ENCODE data around the gene LAIR2.
"Not testable (repeated sequence)": the region's sequence is repeated elsewhere in the genome, so short reads cannot be mapped to it uniquely, and the experiment has no call there.

The LAIR2 gene

DNA sequence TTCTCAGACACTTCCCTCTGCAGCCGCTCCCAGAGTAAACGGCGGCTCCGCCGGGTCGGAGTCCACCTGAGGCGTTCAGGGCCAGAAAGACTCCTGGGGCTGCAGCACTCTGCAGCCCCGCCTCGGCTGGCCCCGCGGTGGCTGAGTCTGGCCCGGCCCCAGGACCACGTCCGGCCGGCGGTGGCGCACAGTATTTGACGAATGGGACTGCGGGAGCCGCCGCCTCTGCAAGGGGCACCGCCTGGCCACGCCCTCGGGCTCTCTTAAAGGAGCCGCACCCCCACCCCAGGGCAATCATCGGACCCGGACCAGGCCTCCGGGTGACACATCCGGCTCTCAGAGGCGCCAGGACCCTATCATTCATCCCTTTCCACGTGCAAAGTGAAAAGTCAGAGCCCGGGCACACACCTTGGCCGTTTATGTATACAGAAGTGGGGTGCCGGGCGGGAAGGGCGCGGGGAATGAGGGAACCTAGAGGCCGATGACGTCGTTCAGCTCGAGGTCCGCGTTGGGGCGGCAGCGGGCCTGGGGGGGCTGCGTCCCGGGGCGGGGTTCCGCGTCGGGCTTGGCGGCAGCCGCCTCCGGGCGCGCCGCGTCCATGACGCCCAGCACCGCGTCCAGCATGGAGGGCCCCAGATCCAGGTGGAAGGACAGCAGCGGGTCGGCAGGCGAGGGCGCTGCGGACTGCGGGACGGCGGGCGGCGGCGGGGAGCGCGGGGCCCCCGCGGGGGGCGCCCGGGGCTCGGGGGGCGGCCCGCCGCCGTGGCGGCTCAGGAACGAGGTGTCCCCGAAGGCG lies 37.8 kb upstream of the LAIR2 start:
- ChIA-PET CTCF (no interaction called here), POLR2A (no interaction called here)
- TF ChIP-seq, protein P1, sequence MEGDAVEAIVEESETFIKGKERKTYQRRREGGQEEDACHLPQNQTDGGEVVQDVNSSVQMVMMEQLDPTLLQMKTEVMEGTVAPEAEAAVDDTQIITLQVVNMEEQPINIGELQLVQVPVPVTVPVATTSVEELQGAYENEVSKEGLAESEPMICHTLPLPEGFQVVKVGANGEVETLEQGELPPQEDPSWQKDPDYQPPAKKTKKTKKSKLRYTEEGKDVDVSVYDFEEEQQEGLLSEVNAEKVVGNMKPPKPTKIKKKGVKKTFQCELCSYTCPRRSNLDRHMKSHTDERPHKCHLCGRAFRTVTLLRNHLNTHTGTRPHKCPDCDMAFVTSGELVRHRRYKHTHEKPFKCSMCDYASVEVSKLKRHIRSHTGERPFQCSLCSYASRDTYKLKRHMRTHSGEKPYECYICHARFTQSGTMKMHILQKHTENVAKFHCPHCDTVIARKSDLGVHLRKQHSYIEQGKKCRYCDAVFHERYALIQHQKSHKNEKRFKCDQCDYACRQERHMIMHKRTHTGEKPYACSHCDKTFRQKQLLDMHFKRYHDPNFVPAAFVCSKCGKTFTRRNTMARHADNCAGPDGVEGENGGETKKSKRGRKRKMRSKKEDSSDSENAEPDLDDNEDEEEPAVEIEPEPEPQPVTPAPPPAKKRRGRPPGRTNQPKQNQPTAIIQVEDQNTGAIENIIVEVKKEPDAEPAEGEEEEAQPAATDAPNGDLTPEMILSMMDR (IDR thresholded peaks at IDR 0.05; ENCODE audit: insufficient read depth, low read length, missing control alignments) = no peak
- H3K4me3 ChIP-seq (ENCODE audit: low read depth, low read length) = peak overlapping the region; percentile 63
- no peak for DNase-seq (ENCODE audit: low read depth, low spot score)

DNA sequence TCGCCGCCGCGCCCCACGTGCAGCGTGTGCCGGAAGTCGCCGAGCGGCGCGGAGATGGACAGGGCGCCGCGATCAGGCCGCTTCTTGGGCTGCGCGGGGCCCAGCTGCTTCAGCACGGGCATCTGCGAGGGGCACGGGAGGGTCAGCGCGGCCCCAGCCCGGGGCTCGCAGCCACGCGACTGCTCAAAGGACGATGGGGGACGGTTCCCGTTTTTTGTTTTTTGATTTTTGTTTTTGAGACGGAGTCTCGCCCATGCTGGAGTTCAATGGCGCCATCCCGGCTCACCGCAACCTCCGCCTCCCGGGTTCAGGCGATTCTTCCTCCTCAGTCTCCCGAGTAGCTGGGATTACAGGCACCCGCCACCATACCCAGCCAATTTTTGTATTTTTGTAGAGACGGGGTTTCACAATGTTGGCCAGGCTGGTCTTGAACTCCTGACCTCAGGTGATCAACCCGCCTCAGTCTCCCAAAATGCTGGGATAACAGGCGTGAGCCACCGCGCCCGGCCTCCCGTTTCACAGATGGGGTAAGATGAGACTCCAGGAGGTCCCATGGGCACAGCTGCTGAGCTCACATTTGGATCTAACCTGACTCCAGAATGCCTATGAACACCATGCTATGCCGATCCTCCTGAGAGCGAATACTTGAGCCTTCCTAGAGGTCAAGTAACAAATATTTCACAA lies 37.1 kb upstream of the LAIR2 start:
- DNase-seq (ENCODE audit: low read depth, low spot score) = no peak
- ChIA-PET CTCF (no interaction called here), POLR2A (no interaction called here)
- no peak overlapping the region for H3K4me3 ChIP-seq (ENCODE audit: low read depth, low read length)
- TF ChIP-seq, protein P1 (IDR thresholded peaks at IDR 0.05; ENCODE audit: insufficient read depth, low read length, missing control alignments) = no peak

DNA sequence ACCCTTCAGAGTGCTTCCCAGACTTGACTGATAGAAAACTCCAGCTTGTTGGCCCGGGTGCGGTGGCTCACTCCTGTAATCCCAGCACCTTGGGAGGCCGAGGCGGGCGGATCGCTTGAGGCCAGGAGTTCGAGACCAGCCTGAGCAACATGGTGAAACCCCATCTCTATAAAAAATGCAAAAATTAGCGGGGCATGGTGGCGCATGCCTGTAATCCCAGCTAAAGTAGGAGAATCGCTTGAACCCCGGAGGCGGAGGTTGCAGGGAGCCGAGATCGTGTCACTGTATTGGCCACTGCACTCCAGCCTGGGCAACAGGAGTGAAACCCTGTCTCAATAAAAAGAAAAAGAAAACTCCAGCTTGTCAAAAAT lies 36.5 kb upstream of the LAIR2 start:
- POLR2A ChIA-PET; DNase-seq (ENCODE audit: low read depth, low spot score); H3K4me3 ChIP-seq (ENCODE audit: low read depth, low read length); CTCF ChIA-PET: not testable (repeated sequence)

DNA sequence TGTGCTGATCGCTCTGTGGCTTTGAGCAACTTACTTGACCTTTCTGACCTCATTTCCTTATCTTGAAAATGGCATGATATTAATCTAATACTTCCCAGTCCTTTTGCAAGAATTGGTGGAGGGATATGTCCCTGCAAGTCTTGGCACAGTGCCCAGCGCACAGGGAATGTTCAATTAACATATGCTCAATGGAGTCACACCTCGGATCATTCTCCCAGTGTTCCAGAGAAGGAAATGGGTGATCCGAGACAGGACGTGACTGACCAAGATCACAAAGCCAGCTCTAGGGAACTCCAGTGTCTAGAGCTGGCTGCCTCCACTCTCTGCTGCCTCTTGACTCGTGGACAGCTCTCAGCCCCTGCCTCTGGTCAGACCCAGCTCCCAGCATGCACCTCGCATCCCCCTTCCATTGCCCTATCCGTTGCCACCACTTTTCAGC lies 33.1 kb upstream of the LAIR2 start:
- ChIA-PET POLR2A (no interaction called here), CTCF (interaction anchor here (0.9 to 1.3 kb wide), 2 partner anchors 10 to 619 kb away, joined by 3 read pairs; no protein-coding TSS in a partner anchor)
- no peak overlapping the region for H3K4me3 ChIP-seq (ENCODE audit: low read depth, low read length)
- TF ChIP-seq, protein P1 (IDR thresholded peaks at IDR 0.05; ENCODE audit: insufficient read depth, low read length, missing control alignments) = no peak
- DNase-seq (ENCODE audit: low read depth, low spot score) = no peak

DNA sequence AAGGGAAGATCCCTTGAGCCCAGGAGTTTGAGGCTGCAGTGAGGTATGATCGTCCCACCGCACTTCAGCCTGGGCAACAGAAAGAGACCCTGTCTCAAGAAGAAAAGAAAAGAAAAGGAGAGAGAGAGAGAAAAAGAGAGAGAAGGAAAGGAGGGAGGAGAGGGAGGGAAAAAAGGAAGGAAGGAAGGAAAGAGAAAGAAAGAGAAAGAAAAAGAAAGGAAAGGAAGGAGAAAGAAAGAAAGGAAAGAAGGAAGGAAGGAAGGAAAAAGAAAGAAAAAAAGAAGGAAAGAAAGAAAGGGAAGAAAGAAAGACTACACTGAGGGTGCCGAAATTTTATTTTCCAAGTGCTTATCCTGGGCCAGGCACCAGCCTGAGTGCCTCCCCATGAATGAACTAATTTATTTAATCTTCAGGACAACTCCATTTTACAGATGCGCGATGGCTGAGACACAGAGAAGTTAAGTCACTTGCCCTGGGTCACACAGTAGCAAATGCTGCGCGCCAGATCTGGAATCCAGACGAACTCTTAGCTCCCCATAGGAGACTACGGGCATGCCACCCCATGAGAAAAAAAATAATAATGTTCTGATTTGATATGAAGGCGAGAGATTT lies 32.2 kb upstream of the LAIR2 start:
- ChIA-PET POLR2A (no interaction called here), CTCF (interaction anchor here (0.9 to 1.7 kb wide), 3 partner anchors 9 to 618 kb away, joined by 3 read pairs; no protein-coding TSS in a partner anchor)
- DNase-seq (ENCODE audit: low read depth, low spot score) = no peak

DNA sequence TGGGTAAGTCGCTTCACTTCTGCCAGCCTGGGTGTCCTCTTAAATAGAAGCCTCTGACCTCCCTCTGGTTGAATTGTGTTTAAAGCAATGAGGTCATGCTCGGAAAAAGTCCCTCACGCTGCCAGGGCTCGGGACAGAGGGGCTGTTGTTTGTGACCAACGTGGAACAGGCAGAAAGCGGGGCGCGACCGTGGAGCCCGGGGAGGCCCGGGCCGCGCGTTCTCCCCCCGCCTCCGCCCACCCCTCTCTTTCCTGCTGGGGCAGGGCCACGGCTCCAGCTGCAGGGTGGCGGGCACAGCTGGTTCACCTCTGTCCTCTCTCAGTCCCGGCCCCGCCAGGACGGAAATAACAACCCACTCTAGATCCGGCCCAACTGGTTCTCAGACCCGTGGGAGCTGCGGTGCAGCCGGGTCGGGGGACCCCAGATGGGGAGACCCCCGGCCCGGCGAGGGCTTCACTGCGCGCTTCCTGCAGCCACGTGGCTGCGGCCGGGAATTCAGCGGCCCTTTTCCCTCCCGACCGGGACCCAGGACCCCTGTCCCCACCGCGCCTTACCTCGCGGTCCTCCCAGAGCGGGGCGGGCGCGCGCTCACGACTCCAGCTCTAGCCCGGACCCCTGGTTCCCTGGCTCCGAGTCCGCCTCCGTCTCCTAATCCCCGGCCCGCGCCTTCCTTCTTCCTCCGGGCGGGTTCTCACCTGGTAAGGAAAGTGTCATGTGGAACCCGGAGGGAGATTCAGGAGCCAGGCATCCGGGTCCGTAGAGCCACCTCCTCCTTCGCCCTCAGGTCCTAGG lies 31.4 kb upstream of the LAIR2 start:
- peak overlapping the region; percentile 59 for H3K4me3 ChIP-seq (ENCODE audit: low read depth, low read length)
- POLR2A ChIA-PET = no interaction called here
- CTCF ChIA-PET = interaction anchor here (1.7 kb wide), 1 partner anchor 10 kb away, joined by 3 read pairs; no protein-coding TSS in a partner anchor
- TF ChIP-seq, protein P1 (IDR thresholded peaks at IDR 0.05; ENCODE audit: insufficient read depth, low read length, missing control alignments) = no peak
- no peak for DNase-seq (ENCODE audit: low read depth, low spot score)

More for the DNA sequence above, 32.2 kb upstream of the LAIR2 start:
- TF ChIP-seq, protein P1 (IDR thresholded peaks at IDR 0.05; ENCODE audit: insufficient read depth, low read length, missing control alignments) = no peak
- peak overlapping the region; percentile 59; the same call in 1 of the 2 replicates for H3K4me3 ChIP-seq (ENCODE audit: low read depth, low read length)
